Esophagus (tissue), 2 donors: ENCODE data around the gene EEFSEC. TPM values are rescaled to one million over a fixed set of nuclear protein-coding genes. Genes with fewer than 3 reads are reported as not detected.

Experiments used
- H3K27ac ChIP-seq, 2 donors: one replicate each; pipeline ENCODE4 v1.5.1; 2013; ENCODE audit warnings: low read depth in 2 of 2, mild to moderate bottlenecking in 2 of 2, inconsistent platforms in 1 of 2, low read length in 1 of 2, moderate library complexity in 1 of 2
- H3K27me3 ChIP-seq, 2 donors: one replicate each; pipeline ENCODE4 v1.6.1; 2013; ENCODE audit warnings: low read length in 2 of 2, control low read depth in 1 of 2, mild to moderate bottlenecking in 1 of 2; ENCODE audit not compliant: insufficient read depth in 2 of 2, control insufficient read depth in 1 of 2
- H3K36me3 ChIP-seq, 2 donors: one replicate each; pipeline ENCODE4 v1.6.1; 2013; ENCODE audit warnings: low read length in 1 of 2; ENCODE audit not compliant: control insufficient read depth in 2 of 2, insufficient read depth in 2 of 2
- H3K4me1 ChIP-seq, 2 donors: one replicate each; pipeline ENCODE4 v1.6.1; 2013; ENCODE audit warnings: low read length in 1 of 2; ENCODE audit not compliant: control insufficient read depth in 2 of 2, insufficient read depth in 2 of 2
- H3K4me3 ChIP-seq, 2 donors: one replicate each; pipeline ENCODE4 v1.5.1; 2013; ENCODE audit warnings: low read length in 2 of 2, mild to moderate bottlenecking in 2 of 2, low read depth in 1 of 2, moderate library complexity in 1 of 2
- H3K9me3 ChIP-seq, 2 donors: one replicate each; pipeline ENCODE4 v1.6.1; 2013; ENCODE audit warnings: mild to moderate bottlenecking in 2 of 2, low read depth in 1 of 2, low read length in 1 of 2, moderate library complexity in 1 of 2; ENCODE audit not compliant: control insufficient read depth in 2 of 2, insufficient read depth in 1 of 2
- WGBS, 2 donors: extraction: QIAGEN DNeasy Blood & Tissue Kit; methylation state at CpG; one replicate each; pipeline ENCODE4 v1.1.7; 2013; 5-methylcytosine and 5-hydroxymethylcytosine counted together
- polyA plus RNA-seq, 2 donors: library from polyadenylated mRNA; stranded (reverse); fragments of 200-250 nt; gene quantifications; one replicate each; pipeline ENCODE4 v1.2.3, GENCODE V29; 2013
- donor health status: healthy with polysubstance abuse.
- donor health status: Bipolar disorder and iron deficiency.

The EEFSEC gene
- polyA plus RNA-seq, 2 donors: 6.1 to 10.0 TPM

DNA sequence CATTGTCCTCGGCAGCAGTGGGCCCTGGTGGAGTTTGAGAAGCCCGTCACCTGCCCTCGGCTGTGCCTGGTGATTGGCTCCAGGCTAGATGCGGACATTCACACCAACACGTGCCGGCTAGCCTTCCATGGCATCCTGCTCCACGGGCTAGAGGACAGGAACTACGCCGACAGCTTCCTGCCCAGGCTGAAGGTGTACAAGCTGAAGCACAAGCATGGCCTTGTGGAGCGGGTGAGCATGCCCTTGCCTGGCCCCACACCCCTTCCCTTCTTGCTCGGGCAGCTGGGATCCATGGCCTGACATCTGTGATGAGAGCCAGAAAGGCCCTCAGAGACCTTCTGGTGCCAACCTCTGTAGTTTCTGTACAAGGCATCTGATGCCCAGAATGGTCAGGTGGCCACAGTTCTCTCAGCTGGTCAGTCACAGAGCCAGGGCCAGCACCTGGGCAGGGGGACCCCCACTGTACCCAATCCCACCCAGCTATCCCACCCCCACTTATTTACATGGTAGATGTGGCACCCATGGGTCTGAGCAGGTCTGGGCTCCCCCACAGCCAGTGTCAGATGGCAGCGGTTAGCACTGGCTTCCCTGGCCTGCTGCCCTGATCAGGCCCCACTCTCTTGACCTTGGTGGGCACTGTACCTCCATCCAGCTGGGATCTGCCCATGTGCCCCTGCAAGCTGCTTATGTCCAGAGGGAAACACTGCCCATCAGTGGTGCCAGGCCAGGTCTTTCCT is 188.5 kb downstream of the EEFSEC start:
- H3K4me3 ChIP-seq: no peak overlapping the region
- no peak overlapping the region for H3K27ac ChIP-seq
- WGBS, 2 donors: 93 to 96% methylated on average over 12 of the region's 12 CpGs
- no peaks in the 10 kb centered on the region for H3K9me3 ChIP-seq
- H3K27me3 ChIP-seq: no peaks in the 10 kb centered on the region
- H3K4me1 ChIP-seq: peaks cover 0 to 2% of the 10 kb centered on the region in 2 donors
- peaks cover 5 to 19% of the 10 kb centered on the region in 2 donors for H3K36me3 ChIP-seq

DNA sequence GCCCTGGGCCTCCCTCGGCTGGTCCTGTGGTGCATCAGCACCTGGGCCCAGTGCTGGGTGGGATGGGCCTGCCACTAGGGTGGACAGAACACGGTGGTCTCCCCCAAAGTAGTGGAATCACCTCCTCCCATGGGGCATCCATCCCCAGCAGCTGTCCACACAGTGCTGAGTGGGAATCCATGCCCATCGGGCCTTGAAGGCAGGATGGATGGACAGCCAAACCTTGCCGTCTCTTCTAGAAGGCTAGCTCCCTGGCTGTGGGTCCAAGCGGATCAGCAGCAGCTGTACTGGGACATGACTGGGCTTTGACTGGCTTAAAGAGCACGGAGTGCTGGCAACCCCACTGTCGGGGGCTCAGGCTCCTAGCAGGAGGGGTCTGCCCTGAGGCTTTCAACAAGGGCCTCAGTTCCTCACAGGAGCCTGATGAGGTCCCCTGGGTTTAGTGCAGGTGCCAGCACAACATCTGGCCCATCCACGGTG is 189.5 kb downstream of the EEFSEC start:
- Histone ChIP-seq H3K4me1 (peaks cover 0 to under 1% of the 10 kb centered on the region in 2 donors), H3K9me3 (no peaks in the 10 kb centered on the region), H3K27ac (no peak overlapping the region), H3K36me3 (peaks cover 5 to 17% of the 10 kb centered on the region in 2 donors), H3K4me3 (no peak overlapping the region), H3K27me3 (no peaks in the 10 kb centered on the region)
- WGBS, 2 donors: 95 to 98% methylated on average over 8 of the region's 8 CpGs

DNA sequence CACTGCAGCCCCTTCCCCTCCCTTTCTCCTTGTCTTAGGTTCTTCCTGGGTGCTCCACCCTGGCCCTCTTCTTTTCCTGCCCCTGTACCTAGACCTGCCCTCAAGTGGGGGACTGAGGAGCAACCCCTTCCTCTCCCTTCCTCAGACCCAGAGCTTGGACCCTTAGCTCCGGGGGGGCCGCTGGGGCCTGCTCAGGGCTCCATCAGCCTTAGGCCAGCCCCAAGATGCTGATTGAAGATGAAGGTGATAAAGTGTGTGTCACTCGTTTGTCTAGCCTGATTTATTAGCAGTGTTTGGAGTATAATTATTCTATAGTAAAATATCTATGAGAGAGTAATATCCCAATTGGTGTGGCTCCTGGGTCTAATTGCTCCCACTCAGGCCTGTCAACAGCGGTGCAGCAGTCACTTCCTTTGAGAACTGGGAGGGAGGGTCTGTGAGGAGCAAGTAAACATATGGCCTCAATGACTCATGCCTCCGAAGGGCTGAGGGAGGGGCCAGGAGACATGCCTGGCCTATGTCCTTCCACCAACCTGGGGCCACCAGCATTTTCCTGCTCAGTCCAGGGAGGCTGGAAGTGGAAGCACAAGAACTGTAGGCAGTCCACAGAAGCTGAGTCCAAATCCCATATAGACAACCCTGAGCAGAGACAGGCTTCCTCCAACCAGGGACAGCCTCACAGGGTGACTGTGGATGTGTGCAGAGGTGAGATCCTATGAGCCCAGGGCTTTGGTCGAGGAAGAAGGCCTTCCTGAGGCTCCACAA is 190.2 kb downstream of the EEFSEC start:
- H3K27ac ChIP-seq: no peak overlapping the region
- peaks cover 5 to 17% of the 10 kb centered on the region in 2 donors for H3K36me3 ChIP-seq
- H3K4me3 ChIP-seq: no peak overlapping the region
- no peaks in the 10 kb centered on the region for H3K9me3 ChIP-seq
- WGBS, 2 donors: 66 to 74% methylated on average over 6 of the region's 6 CpGs
- H3K27me3 ChIP-seq: no peaks in the 10 kb centered on the region
- H3K4me1 ChIP-seq: no peaks in the 10 kb centered on the region

DNA sequence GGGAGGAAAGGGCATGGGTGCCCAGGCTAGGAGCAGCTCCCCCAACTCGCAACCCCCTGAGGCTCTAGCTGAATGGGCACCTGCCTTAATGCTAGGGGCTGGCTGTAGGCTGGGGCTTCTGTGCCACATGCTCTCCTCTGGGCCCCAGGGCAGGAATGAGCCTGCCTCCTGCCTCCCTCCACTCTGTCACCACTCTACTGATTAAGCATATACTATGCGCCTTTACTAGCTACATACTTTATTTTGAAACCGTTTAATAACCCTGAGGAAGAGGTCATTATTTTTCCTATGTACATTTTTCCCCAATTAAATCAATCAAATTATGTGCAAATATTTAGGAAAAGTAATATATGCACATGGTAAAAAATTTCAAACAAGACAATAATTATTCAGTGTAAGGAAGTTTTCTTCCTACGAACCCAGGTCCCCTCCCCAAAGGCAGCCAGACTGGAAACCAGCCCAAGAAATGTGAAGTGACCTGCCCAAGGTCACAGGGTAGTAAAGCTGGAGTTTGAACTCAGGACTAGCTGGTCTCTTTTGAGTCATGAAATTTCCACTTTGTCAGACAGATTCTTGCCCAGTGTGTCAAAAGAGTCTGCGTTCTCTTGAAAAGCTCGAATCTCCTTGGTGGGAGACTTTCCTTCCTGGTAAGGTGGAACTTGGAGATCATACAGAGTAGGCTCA is 190.9 kb downstream of the EEFSEC start:
- H3K9me3 ChIP-seq: no peaks in the 10 kb centered on the region
- H3K4me3 ChIP-seq: no peak overlapping the region
- peaks cover 0 to 3% of the 10 kb centered on the region in 2 donors for H3K4me1 ChIP-seq
- H3K27me3 ChIP-seq: no peaks in the 10 kb centered on the region
- peaks cover 5 to 17% of the 10 kb centered on the region in 2 donors for H3K36me3 ChIP-seq
- WGBS, 2 donors: 90 to 96% methylated on average over 6 of the region's 6 CpGs
- no peak overlapping the region for H3K27ac ChIP-seq

DNA sequence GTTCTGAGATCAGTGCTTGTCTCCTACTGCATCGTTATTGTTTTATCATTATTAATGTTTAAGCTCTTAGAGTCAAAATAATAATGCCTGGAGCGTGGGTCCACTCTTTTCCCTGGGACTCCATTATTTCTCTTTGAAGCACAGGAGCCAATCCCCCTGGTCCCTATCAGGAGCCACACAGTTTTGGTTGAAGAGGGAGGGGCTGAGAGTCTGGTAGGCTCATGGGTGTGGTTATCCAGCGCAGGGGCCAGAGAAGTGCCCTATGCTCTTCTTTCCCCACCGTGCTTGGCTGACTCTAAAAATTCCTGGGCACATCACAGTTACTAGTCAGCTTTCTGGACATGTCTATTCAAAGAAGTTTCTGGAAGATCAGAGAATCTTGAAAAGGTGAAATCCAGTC is 191.9 kb downstream of the EEFSEC start:
- Histone ChIP-seq H3K9me3 (no peaks in the 10 kb centered on the region), H3K27me3 (no peaks in the 10 kb centered on the region), H3K27ac (no peak overlapping the region), H3K4me1 (peaks cover 0 to 3% of the 10 kb centered on the region in 2 donors), H3K4me3 (no peak overlapping the region), H3K36me3 (peaks cover 5 to 17% of the 10 kb centered on the region in 2 donors)
- 93 to 94% methylated on average over 4 of the region's 4 CpGs for WGBS, 2 donors

DNA sequence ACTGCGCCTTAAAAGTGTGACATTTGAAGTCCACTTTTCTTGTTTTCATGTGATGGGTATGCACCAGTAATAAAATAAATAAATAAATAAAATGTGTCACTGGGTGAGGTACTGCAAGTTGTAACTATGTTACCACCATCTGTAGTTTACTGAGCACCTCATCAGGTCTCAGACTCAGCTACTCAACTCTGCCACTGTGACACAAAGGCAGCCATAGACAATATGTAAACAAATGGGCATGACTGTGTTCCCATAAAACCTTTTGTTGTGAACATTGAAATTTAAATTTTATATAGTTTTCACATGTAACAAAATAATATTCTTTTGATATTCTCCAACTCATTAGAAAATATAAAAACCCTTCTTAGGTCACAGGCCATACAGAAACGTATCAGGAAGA is 193.3 kb downstream of the EEFSEC start:
- no peak overlapping the region for H3K27ac ChIP-seq
- peaks cover 0 to 3% of the 10 kb centered on the region in 2 donors for H3K4me1 ChIP-seq
- H3K36me3 ChIP-seq: peaks cover 8 to 18% of the 10 kb centered on the region in 2 donors
- H3K27me3 ChIP-seq: no peaks in the 10 kb centered on the region
- no peak overlapping the region for H3K4me3 ChIP-seq
- no peaks in the 10 kb centered on the region for H3K9me3 ChIP-seq
- 93 to 100% methylated on average over 2 of the region's 2 CpGs for whole genome bisulfite sequencing, 2 donors

DNA sequence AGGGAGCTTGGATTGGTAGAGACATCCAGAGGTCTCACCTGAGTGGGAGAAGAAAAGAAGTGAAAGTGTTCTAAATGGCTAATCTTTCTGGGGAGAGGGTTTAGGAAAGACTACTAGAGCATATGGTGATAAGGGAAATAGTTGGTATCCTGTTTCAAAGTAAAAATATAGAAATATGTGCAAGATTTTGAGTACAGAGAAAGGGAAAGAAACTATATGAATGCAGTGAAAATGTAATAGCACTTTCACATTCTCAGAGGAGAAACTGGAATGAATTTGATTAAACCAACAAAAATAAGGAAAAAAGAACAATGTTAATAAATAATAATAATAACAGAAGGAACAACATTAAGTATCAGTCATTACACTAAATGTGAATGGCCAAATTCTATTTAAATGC is 194.0 kb downstream of the EEFSEC start:
- Histone ChIP-seq H3K27me3 (no peaks in the 10 kb centered on the region), H3K27ac (no peak overlapping the region)

DNA sequence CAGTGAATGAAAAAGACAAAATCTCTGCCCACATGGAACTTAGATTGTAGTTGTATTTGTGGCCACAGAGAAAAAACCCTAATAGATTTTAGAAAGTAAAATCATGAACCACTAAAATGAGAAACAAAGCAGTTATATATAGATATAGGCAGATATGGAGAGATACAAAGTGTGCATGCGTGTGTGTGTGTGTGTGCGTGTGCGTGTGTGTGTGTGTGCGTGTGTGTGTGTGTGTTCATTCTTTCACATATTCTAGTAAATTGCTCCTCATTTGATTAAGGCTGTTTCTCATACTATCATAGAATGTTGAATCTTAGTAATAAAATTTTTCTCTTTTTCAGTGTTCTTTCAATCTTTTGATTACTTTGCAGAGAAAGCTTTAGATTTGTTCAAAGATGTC is 194.8 kb downstream of the EEFSEC start:
- H3K9me3 ChIP-seq: no peaks in the 10 kb centered on the region
- peaks cover 5 to 9% of the 10 kb centered on the region in 2 donors for H3K36me3 ChIP-seq
- H3K4me1 ChIP-seq: peaks cover 0 to 3% of the 10 kb centered on the region in 2 donors
- 77 to 86% methylated on average over 4 of the region's 4 CpGs for WGBS, 2 donors
- H3K27ac ChIP-seq: no peak overlapping the region
- H3K4me3 ChIP-seq: no peak overlapping the region
- no peaks in the 10 kb centered on the region for H3K27me3 ChIP-seq

More for the DNA sequence above, 194.0 kb downstream of the EEFSEC start:
- Histone ChIP-seq H3K4me1 (peaks cover 0 to 3% of the 10 kb centered on the region in 2 donors), H3K9me3 (no peaks in the 10 kb centered on the region), H3K36me3 (peaks cover 5 to 15% of the 10 kb centered on the region in 2 donors), H3K4me3 (no peak overlapping the region)

DNA sequence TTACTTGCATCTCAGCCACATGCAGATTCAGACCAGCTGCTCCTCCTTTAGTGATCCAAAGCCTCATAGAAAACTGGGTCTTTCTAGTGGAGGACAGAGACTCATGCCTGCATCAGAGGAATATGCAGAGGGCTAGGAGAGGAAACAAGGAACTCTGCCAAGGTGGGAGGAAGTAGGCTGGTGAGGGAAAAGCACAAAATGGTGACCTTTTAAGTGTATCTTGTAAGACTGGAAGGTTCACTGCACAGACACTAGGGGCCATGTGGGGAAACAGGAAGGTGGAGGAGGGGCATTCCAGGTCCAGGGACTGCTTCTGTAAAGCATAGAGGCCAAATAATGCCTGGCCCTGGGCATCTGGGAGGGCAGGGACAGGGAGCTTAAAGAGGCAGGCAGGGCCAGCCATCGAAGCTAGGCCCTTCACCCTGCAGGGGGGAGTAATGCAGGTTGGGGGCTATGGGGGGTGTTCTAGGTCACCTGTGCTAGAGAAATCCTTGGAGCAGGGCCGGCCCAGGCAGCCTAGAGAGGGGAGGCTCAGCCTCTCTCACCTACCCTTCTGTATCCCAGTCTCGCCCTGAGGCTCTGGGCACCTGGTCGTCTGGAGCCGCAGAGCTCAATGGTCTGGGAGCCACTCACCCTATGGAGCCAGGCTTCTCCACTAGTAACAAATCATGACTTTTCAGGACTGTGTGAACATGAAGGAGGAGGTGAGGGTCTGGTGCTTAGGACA is 195.7 kb downstream of the EEFSEC start:
- Histone ChIP-seq H3K27me3 (no peaks in the 10 kb centered on the region), H3K27ac (no peak overlapping the region), H3K4me1 (peaks cover 0 to 3% of the 10 kb centered on the region in 2 donors), H3K9me3 (no peaks in the 10 kb centered on the region), H3K36me3 (peaks cover 5 to 9% of the 10 kb centered on the region in 2 donors), H3K4me3 (no peak overlapping the region)
- WGBS, 2 donors: 81 to 95% methylated on average over 5 of the region's 5 CpGs
